BE2C (cell line): ENCODE data around the gene TRAPPC2.

Experiments
- DNase-seq: peaks from one replicate; pipeline ENCODE4 v3.0.0-alpha.2; 2020
- H3K27me3 ChIP-seq: fragments of 250-450 bp; sonication (Bioruptor Pico); 2 replicates; pipeline ENCODE4 v1.5.1; 2020; ENCODE audit warnings: mild to moderate bottlenecking
- H3K36me3 ChIP-seq: fragments of 250-450 bp; sonication (Bioruptor Pico); 2 replicates; pipeline ENCODE4 v1.5.1; 2020; ENCODE audit warnings: mild to moderate bottlenecking
- H3K4me1 ChIP-seq: fragments of 250-450 bp; sonication (Bioruptor Pico); 2 replicates; pipeline ENCODE4 v1.5.1; 2020
- H3K4me3 ChIP-seq: 2 replicates; pipeline ENCODE4 v1.5.1; 2011; ENCODE audit warnings: low read depth, low read length
- H3K9me3 ChIP-seq: fragments of 250-450 bp; sonication (Bioruptor Pico); 2 replicates; pipeline ENCODE4 v1.5.1; 2020
- CTCF ChIP-seq: IDR thresholded peaks from 2 replicates; pipeline ENCODE4 v1.5.1; 2012; ENCODE audit warnings: mild to moderate bottlenecking, low read depth, low read length

TRAPPC2 gene

DNA sequence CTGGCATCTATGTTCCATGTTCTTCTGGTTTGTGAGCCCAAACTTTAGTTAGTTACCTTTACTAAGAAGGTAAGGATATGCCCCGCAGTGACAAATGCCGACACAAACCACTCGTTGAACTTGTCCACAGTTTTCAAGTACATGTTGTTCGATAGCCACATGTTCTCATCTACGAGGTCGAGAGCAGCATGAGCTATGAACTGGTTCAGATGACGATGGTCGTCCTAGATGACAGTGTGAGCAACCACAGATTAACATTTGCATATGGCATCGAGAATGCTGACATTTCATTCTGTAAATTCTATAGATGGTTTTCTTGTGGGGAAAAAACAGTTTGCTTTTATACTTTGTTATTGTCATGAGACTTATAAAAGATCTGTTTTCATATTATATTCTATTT lies 18.0 kb downstream of the TRAPPC2 start:
- no peaks in the 10 kb centered on the region for H3K9me3 ChIP-seq
- peaks cover 12% of the 10 kb centered on the region for H3K36me3 ChIP-seq
- no peak overlapping the region for H3K4me3 ChIP-seq
- no peak for TF ChIP-seq CTCF
- no peaks in the 10 kb centered on the region for H3K27me3 ChIP-seq
- DNase-seq, result no peak
- H3K4me1 ChIP-seq, result no peaks in the 10 kb centered on the region

GRCh38 chrX:13711141-13711540 lies 23.3 kb downstream of the TRAPPC2 start:
- Histone ChIP-seq H3K9me3 (no peaks in the 10 kb centered on the region), H3K4me3 (no peak overlapping the region), H3K36me3 (peaks cover 12% of the 10 kb centered on the region; the same call in 1 of the 2 replicates), H3K27me3 (no peaks in the 10 kb centered on the region), H3K4me1 (no peaks in the 10 kb centered on the region)
- TF ChIP-seq CTCF, result no peak
- no peak for DNase-seq

GRCh38 chrX:13703589-13703988 lies 30.8 kb downstream of the TRAPPC2 start:
- no peaks in the 10 kb centered on the region for H3K4me1 ChIP-seq
- no peaks in the 10 kb centered on the region for H3K36me3 ChIP-seq
- no peaks in the 10 kb centered on the region for H3K9me3 ChIP-seq
- H3K27me3 ChIP-seq, result no peaks in the 10 kb centered on the region
- no peak for TF ChIP-seq CTCF
- DNase-seq, result no peak
- no peak overlapping the region for H3K4me3 ChIP-seq

DNA sequence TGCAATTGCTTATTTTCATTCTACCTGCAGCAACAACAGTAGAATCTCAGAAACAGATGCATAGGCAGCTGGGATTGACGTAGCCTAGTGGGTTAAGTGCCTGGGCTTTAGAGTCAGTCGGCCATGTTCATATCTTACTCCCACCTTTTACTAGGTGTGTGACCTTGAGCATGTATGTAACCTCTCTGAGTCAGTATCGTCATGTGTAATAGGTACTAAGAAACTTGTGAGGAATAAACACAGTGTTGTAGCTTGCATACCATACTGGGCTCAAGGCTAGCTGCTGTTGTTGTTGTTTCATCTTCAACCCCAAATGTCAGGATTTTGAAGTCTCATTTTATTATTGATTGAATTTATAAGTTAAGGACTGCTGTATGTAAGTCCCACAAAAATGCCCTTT lies 31.3 kb downstream of the TRAPPC2 start:
- no peak for TF ChIP-seq CTCF
- Histone ChIP-seq H3K36me3 (no peaks in the 10 kb centered on the region), H3K4me3 (no peak overlapping the region)

GRCh38 chrX:13702111-13702789 lies 32.2 kb downstream of the TRAPPC2 start:
- no peaks in the 10 kb centered on the region for H3K27me3 ChIP-seq
- H3K9me3 ChIP-seq, result no peaks in the 10 kb centered on the region
- no peak for TF ChIP-seq CTCF
- no peak for DNase-seq
- H3K4me3 ChIP-seq, result no peak overlapping the region
- no peaks in the 10 kb centered on the region for H3K4me1 ChIP-seq
- no peaks in the 10 kb centered on the region for H3K36me3 ChIP-seq

More for the DNA sequence above, 31.3 kb downstream of the TRAPPC2 start:
- DNase-seq, result no peak
- no peaks in the 10 kb centered on the region for H3K4me1 ChIP-seq
- no peaks in the 10 kb centered on the region for H3K9me3 ChIP-seq
- H3K27me3 ChIP-seq, result no peaks in the 10 kb centered on the region

DNA sequence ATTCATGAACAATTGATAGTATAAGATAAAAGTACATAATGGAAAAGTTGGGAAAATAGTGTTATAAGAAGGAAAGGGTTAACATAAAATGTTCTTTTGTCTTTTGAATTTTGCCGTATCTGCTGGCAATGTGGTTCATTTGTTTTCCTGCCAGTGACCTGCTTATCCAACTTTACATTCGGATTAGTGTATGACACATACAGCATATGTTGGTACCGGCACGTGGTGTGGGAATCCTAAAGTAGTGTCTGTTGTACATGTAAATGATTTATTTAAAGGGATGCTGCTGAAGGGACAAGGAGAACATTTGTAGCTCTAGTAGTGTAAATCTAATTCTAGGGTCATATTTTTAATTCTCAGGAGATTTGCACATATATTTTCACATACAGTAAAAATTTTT lies 34.0 kb downstream of the TRAPPC2 start:
- no peak overlapping the region for H3K4me3 ChIP-seq
- no peak for DNase-seq

More for the DNA sequence above, 34.0 kb downstream of the TRAPPC2 start:
- TF ChIP-seq CTCF, result no peak
- no peaks in the 10 kb centered on the region for H3K27me3 ChIP-seq
- H3K9me3 ChIP-seq, result no peaks in the 10 kb centered on the region
- no peaks in the 10 kb centered on the region for H3K4me1 ChIP-seq
- no peaks in the 10 kb centered on the region for H3K36me3 ChIP-seq
